Testis (tissue), 2 donors: Measurements from ENCODE around the gene WDCP.

ENCODE experiments used
- CTCF ChIP-seq, 3 experiments: fragments of 450-650 bp in 2 of 3; fragments of 200-600 bp in 1 of 3; sonication (generic) in 1 of 3; IDR thresholded peaks; one replicate each; pipeline ENCODE4 v1.5.1; 2016 to 2019; ENCODE audit warnings: antibody characterized with exemption in 3 of 3, mild to moderate bottlenecking in 2 of 3, moderate library complexity in 1 of 3
- POLR2A ChIP-seq: fragments of 450-650 bp; IDR thresholded peaks from one replicate; pipeline ENCODE4 v1.6.1; 2017; ENCODE audit warnings: antibody characterized with exemption, mild to moderate bottlenecking, moderate library complexity

- TF ChIP-seq CTCF (IDR thresholded peaks at IDR 0.05) (no peak), POLR2A (no peak)
Measured at GRCh38 chr2:24024996-24025663, 22.1 kb downstream of the WDCP start.
